Body of pancreas (tissue), 4 donors: Measurements from ENCODE around the gene BTNL8.

Source experiments
- CTCF ChIP-seq, 7 experiments: fragments of 450-650 bp in 4 of 7; fragments of 200-600 bp in 3 of 7; sonication (generic) in 3 of 7; IDR thresholded peaks; one replicate each; pipeline ENCODE4 v1.5.1; 2016 to 2019; ENCODE audit warnings: antibody characterized with exemption in 7 of 7
- POLR2A ChIP-seq, 3 donors: fragments of 450-650 bp; IDR thresholded peaks; one replicate each; pipeline ENCODE4 v1.6.1; 2016; ENCODE audit warnings: antibody characterized with exemption in 3 of 3, mild to moderate bottlenecking in 2 of 3

- no peak for TF ChIP-seq POLR2A (IDR thresholded peaks at IDR 0.05)
- no peak for TF ChIP-seq CTCF (IDR thresholded peaks at IDR 0.05)
Measured at GRCh38 chr5:180850434-180851078, 48.4 kb upstream of the BTNL8 start.
